D721Med (cell line): ENCODE data around the gene PYDC2.

Experiments used
- DNase-seq: peaks from one replicate; pipeline ENCODE4 v3.0.0; 2011; ENCODE audit warnings: low spot score; ENCODE audit not compliant: insufficient read length
- FAIRE-seq: peaks from 2 replicates; lab custom pipeline; 2011; peaks lifted over from hg19 to GRCh38; lab: Jason Lieb, UNC
- CTCF ChIP-seq: IDR thresholded peaks from 2 replicates; pipeline ENCODE4 v1.5.1; 2012; ENCODE audit warnings: mild to moderate bottlenecking, control low read depth; ENCODE audit not compliant: insufficient read depth; ENCODE audit errors: missing control alignments

The PYDC2 gene

DNA sequence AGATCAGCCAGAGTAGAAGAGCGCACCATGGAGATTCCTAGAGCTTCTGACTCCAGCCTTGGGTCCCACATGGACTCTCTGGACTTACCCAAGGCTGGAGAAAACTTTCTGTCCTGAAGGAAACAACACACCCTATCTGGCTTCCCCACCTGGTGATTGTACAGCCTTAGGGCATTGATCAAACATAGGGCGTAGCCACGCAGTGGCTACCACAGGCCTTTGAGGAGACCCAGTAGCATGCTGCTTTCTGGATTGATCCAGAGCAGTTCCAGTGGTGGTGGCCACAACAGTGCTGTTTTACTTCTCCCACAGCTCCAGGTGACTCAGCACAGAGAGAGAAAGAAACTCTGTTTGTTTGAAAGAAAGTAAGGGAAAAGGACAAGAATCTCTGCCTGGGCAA, 23.5 kb downstream of the PYDC2 start:
- DNase-seq (no peak), FAIRE-seq (no peak)
- TF ChIP-seq CTCF = no peak

DNA sequence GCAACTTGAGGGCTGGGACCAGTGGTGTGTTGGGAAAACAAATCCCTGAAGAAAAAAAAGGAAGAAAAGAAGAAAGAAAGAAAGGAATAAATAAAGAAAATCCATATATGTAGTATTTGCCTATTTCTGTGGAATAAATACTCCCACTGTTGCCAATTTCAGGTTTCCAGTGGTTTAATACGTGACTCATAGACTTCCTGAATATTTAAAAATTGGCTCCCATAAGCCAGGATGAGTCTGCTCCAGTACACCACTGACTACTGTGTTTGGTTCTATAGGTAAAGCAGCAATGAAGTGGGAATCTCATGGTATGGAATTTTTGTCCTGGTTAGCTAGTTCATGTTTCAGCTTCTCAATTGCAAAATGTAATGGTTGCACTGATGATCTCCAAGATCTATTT, 31.6 kb downstream of the PYDC2 start:
- DNase-seq = no peak
- no peak for TF ChIP-seq CTCF
- no peak for FAIRE-seq

- no peak for TF ChIP-seq CTCF
- no peak for DNase-seq
- FAIRE-seq = no peak
Observed at GRCh38 chr3:191493336-191493735, 32.4 kb downstream of the PYDC2 start.

DNA sequence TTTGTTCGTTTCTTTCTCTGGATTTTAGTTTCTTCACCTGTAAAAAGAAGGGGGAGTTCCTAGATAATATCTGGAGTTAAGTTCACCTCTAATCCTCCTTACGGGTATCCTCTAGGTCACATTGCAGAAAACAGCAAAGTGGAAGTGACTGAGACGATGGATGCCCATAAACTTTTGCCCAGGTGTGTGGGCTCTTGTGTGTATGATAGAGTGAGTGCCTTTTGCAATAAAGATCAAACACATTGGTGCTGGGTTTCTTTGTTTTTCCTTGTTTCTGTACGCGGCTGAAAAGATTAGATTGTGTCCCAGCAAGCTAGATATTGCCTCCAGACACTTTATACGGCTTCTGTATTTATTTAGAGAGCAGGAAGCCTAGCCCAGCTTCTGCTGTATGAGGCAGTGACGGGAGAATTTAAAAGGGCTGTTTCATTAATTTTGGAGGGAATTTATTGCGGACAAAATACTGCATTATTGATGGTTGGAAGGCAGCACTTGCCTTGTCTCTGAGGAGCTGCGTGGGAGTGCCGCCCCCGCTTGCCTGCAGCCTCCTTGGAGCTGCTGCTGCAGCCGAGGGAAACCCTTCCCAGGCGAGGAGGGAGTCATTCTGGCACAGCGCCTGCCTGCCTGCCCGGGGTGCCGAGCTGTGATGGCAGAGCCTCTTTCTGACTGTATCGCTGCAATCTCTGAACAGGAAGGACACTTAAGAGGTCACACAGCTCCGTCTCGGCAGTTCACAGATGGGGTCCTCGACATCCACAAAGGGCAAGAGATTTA, 38.5 kb downstream of the PYDC2 start:
- FAIRE-seq (no peak), DNase-seq (no peak)
- no peak for TF ChIP-seq CTCF

DNA sequence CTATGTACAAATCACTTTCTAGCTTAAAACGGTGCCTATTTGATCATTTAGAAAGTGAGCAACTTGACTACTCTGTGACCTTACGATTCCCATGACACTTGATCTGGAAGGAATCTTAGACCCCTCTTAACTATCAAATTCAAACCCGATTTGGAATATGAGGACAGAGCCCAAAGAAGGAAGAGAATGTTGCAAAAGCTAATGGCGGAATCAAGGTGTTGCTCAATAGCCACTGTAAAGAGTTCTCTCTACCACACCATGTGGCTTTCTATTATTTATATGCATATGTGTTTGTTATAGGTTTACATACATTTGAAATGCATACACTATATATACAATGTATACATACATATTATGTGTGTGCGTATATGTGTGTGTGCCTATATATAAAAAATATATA, 39.9 kb downstream of the PYDC2 start:
- no peak for FAIRE-seq
- no peak for TF ChIP-seq CTCF

DNA sequence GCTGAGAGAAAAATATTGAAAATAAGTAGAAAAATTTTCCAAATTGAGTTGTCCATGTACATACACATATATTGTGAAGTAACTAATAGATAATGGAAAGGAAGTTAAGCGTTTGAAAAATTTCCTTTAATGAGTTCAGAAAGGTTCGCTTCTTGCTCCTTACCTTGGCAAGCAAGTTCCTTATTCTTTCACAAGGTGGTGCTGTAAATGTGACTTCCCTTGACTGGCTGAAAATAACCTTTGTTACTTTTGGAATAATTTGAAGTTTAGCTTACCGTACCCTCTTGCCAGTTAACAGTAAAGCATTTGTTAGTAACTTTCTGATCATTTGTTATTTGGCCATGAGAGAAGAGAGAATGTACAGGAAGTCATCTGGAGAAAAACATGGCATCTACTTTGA, 41.6 kb downstream of the PYDC2 start:
- TF ChIP-seq CTCF = peak; percentile 13
- peak; percentile 51 for FAIRE-seq
- DNase-seq = no peak

More for the DNA sequence above, 39.9 kb downstream of the PYDC2 start:
- no peak for DNase-seq

GRCh38 chr3:191509078-191509477, 48.1 kb downstream of the PYDC2 start:
- no peak for TF ChIP-seq CTCF
- DNase-seq (no peak), FAIRE-seq (no peak)
